ENCODE measurements around the gene FAF1. TPM values are rescaled to one million over a fixed set of nuclear protein-coding genes. Genes with fewer than 3 reads are reported as not detected.

Gene FAF1
- 30.5 and 30.8 TPM in 2 replicates for total RNA-seq

DNA sequence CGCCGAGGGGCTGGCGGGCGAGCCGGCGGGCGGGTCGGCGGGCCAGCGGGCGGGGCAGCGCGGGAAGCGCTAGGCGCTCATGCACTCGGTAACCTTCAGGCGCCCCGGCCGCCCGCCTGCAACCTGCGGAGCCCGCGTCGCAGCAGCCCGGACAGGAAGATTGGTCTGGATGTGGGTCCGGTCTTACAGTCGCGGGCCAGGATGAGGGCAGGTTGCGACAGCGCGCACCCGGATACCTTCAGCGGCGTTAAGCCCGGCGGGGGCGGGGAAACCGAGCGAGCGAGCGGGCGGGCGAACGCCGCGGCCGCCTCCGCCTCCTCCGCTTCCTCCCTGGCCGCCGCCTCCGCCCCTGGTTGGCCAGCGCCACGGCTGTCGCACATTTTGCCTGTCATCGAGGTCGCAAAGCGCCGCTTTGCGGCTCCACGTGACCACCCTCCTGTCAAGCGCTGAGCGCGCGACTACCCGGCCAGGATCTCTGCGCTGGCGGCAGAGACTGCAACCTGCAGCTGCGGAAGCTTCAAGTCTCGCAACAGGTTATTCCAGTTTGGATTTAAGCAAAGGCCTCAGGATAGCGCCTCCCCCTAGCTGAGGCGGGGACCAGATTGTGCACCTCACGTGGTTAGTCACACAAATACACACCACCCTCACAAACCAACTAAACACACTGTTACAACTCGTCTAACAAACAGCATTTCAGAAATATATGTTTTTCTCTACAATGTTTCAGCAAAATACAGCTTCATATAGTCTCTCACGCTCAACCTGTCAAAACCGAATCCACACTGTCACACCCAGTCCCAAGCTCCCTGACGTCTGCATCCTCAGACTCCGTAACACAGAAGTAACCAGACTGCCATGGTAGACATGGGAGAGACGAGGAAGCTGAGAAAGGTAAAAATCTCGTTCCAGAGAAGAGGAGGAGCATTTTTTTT is at the start of gene FAF1:
FAF1 (minus strand) TSS at position 355 of the 932 bp plus-strand sequence. CDS start 456 bp downstream, outside the sequence.

DNA sequence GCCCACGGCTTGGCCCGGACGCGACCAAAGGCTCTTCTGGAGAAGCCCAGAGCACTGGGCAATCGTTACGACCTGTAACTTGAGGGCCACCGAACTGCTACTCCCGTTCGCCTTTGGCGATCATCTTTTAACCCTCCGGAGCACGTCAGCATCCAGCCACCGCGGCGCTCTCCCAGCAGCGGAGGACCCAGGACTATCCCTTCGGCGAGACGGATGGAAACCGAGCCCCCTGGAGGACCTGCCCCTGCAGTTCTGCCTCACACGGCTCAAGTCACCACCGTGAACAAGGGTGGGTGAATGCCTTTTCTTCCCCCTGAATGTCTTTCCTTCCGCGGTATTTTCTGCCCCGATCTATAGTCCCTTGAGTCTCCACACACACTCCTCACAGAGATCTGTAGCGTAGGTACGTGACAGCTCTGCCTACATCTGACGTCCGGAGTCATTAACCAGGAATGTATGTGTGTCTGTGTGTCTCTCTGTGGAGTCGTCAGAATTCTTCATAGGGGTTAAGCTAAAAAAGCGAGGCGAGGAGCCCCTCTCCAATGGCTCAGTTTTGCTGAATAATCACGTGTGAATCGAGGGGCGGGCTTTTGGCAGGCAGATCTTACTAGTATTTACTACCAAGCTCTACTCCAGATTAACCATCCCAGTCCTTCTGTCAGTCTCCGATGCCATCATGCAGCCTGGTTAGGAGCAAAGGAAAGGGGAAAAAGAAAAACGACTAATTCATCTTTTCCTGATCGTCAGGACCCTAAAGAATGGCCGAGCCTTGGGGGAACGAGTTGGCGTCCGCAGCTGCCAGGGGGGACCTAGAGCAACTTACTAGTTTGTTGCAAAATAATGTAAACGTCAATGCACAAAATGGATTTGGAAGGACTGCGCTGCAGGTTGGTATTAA is 9.8 kb upstream of the FAF1 start, which contains the start of gene CDKN2C:
CDKN2C (plus strand) TSS at position 635 of the 898 bp plus-strand sequence; CDS start at position 759, 124 bp downstream.

DNA sequence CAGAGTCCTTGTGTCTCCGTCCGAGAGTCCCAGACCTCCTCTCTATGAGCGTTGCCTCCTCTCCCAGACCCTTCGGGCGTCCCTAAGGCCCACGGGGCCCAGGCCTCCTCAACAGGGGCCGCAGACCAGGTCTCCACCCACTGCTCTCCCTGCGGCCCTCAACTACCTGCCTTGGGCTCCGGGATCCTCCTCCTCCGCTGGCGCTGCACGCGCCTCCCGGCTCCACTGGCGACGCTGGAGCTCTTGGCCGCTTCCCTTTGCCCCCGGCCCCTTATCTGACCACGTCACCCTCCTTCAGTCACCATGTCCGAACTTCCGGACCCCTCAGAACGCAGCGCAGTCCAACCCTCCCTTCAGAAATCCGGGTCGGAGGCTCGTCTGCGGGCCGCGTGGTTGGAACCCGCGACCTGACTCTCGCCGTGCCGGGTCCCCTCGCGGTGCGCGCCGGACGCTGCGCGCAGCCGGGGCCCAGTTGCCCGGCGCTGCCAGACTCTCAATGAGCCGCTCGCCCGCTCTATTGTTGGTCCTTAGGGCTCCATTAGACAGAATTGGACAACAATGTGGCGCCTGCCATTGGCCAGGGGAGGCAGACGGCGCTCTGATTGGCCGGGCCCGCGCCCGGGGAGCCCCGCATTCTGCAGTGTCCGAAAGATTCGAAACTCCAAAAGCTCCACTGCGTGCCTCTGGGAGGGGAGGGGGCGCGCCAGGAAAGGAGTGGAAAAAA is 537.0 kb downstream of the FAF1 start, which contains the start of gene DMRTA2:
DMRTA2 (minus strand) TSS at position 498 of the 724 bp plus-strand sequence. CDS start 1,907 bp downstream, outside the sequence.

Other genes starting within 250 kb of the FAF1 start
- gene CDKN2C, start 10.0 kb upstream of the FAF1 start, total RNA-seq: 6.4 and 10.3 TPM in 2 replicates
- not detected in 2 replicates for gene C1orf185, start 142.0 kb upstream of the FAF1 start, total RNA-seq

Measured in endothelial cell of coronary artery (primary cell).